Forelimb muscle (tissue), 1 donor: ENCODE data around the gene TECPR2. TPM values are rescaled to one million over a fixed set of nuclear protein-coding genes. Genes with fewer than 3 reads are reported as not detected.
"Not testable (repeated sequence)": the region's sequence is repeated elsewhere in the genome, so short reads cannot be mapped to it uniquely, and the experiment has no call there.

Source experiments
- DNase-seq: peaks from one replicate; pipeline ENCODE4 v3.0.0-alpha.2; 2013; ENCODE audit warnings: low read depth
- polyA plus RNA-seq: library from polyadenylated mRNA; unstranded; fragments of 120-200 nt; gene quantifications from one replicate; pipeline ENCODE4 v1.2.1, GENCODE V29; 2013; ENCODE audit not compliant: insufficient read length

The TECPR2 gene
- polyA plus RNA-seq, 1 donor: 12.1 TPM

GRCh38 chr14:102330806-102331205 lies 31.9 kb upstream of the TECPR2 start:
- no peak for DNase-seq

GRCh38 chr14:102333390-102333789 lies 29.4 kb upstream of the TECPR2 start:
- no peak for DNase-seq

- DNase-seq: no peak
Observed at GRCh38 chr14:102333795-102334705, 28.7 kb upstream of the TECPR2 start.

GRCh38 chr14:102335163-102335562 lies 27.6 kb upstream of the TECPR2 start:
- DNase-seq: no peak

GRCh38 chr14:102338724-102339123 lies 24.0 kb upstream of the TECPR2 start:
- DNase-seq: no peak

GRCh38 chr14:102341566-102341965 lies 21.2 kb upstream of the TECPR2 start:
- no peak for DNase-seq

- DNase-seq: no peak
Observed at GRCh38 chr14:102342238-102342637, 20.5 kb upstream of the TECPR2 start.

- DNase-seq: no peak
Observed at GRCh38 chr14:102344084-102344483, 18.7 kb upstream of the TECPR2 start.

GRCh38 chr14:102344485-102344884 lies 18.3 kb upstream of the TECPR2 start:
- DNase-seq: no peak

GRCh38 chr14:102345232-102345631 lies 17.5 kb upstream of the TECPR2 start:
- DNase-seq: no peak

GRCh38 chr14:102346645-102347044 lies 16.1 kb upstream of the TECPR2 start:
- no peak for DNase-seq

- DNase-seq: no peak
Observed at GRCh38 chr14:102348376-102348775, 14.4 kb upstream of the TECPR2 start.

- no peak for DNase-seq
Observed at GRCh38 chr14:102351023-102351422, 11.7 kb upstream of the TECPR2 start.

GRCh38 chr14:102351593-102351992 lies 11.1 kb upstream of the TECPR2 start:
- DNase-seq: not testable (repeated sequence)

- DNase-seq: no peak
Observed at GRCh38 chr14:102352213-102352612, 10.5 kb upstream of the TECPR2 start.

- DNase-seq: no peak
Observed at GRCh38 chr14:102353126-102353619, 9.6 kb upstream of the TECPR2 start.

- no peak for DNase-seq
Observed at GRCh38 chr14:102356280-102356679, 6.5 kb upstream of the TECPR2 start.

GRCh38 chr14:102359341-102359740 lies 3.4 kb upstream of the TECPR2 start:
- no peak for DNase-seq

- no peak for DNase-seq
Observed at GRCh38 chr14:102360388-102360787, 2.4 kb upstream of the TECPR2 start.

- no peak for DNase-seq
Observed at GRCh38 chr14:102362084-102362483, 657 bp upstream of the TECPR2 start.

- DNase-seq: no peak
Observed at GRCh38 chr14:102363182-102363943, 622 bp downstream of the TECPR2 start.

- DNase-seq: no peak
Observed at GRCh38 chr14:102370305-102370809, 7.6 kb downstream of the TECPR2 start.
